ENCODE measurements around the gene RBM7. TPM values are rescaled to one million over a fixed set of nuclear protein-coding genes. Genes with fewer than 3 reads are reported as not detected.

The RBM7 gene
- total RNA-seq, 1 donor from 2014 or later = 69.6 TPM

- no peak for DNase-seq (ENCODE audit: low spot score)
Measured at GRCh38 chr11:114447444-114447843, 47.0 kb downstream of the RBM7 start.

GRCh38 chr11:114447892-114448291 lies 47.4 kb downstream of the RBM7 start:
- DNase-seq (ENCODE audit: low spot score) = no peak

- DNase-seq (ENCODE audit: low spot score) = no peak
Measured at GRCh38 chr11:114448749-114449482, 48.5 kb downstream of the RBM7 start.

GRCh38 chr11:114449845-114450244 lies 49.4 kb downstream of the RBM7 start:
- DNase-seq (ENCODE audit: low spot score) = no peak

GRCh38 chr11:114452399-114452798 lies 51.9 kb downstream of the RBM7 start:
- no peak for DNase-seq (ENCODE audit: low spot score)

Other genes with a start within 250 kb of the RBM7 start
- 871 TPM for gene NNMT, start 104.3 kb upstream of the RBM7 start, total RNA-seq (ENCODE audit: insufficient read depth, low replicate concordance)
- 4.1 TPM for gene C11orf71, start 155 bp upstream of the RBM7 start, total RNA-seq (ENCODE audit: insufficient read depth, low replicate concordance)
- gene REXO2, start 38.8 kb downstream of the RBM7 start, total RNA-seq (ENCODE audit: insufficient read depth, low replicate concordance) = 116 TPM
- gene NXPE1, start 159.2 kb downstream of the RBM7 start, total RNA-seq (ENCODE audit: insufficient read depth, low replicate concordance) = 2.2 TPM
- gene NXPE4, start 195.1 kb downstream of the RBM7 start, total RNA-seq (ENCODE audit: insufficient read depth, low replicate concordance) = not detected